Fibroblast of lung (primary cell): ENCODE data around the gene ACTMAP. TPM values are rescaled to one million over a fixed set of nuclear protein-coding genes. Genes with fewer than 3 reads are reported as not detected.
"Not testable (repeated sequence)": the region's sequence is repeated elsewhere in the genome, so short reads cannot be mapped to it uniquely, and the experiment has no call there.

ENCODE experiments used
- DNase-seq, 2 donors: peaks; one replicate each; pipeline versions ENCODE4 v3.0.0 to v3.0.0-alpha.2; 2010; ENCODE audit warnings: low read depth in 2 of 2
- H2AFZ ChIP-seq: 2 replicates; pipeline ENCODE4 v1.5.1; 2012; ENCODE audit warnings: low read length, control low read depth, inconsistent platforms
- H3K27ac ChIP-seq: 2 replicates; pipeline ENCODE4 v1.5.1; 2011; ENCODE audit warnings: low read length, control low read depth; ENCODE audit not compliant: insufficient read depth
- H3K27me3 ChIP-seq: 2 replicates; pipeline ENCODE4 v1.5.1; 2011; ENCODE audit warnings: mild to moderate bottlenecking, low read length; ENCODE audit not compliant: control insufficient read depth, insufficient read depth
- H3K36me3 ChIP-seq: 2 replicates; pipeline ENCODE4 v1.5.1; 2011; ENCODE audit warnings: low read length; ENCODE audit not compliant: control insufficient read depth, insufficient read depth
- H3K4me1 ChIP-seq: 2 replicates; pipeline ENCODE4 v1.5.1; 2011; ENCODE audit warnings: low read length; ENCODE audit not compliant: control insufficient read depth, insufficient read depth; ENCODE audit errors: extremely low read depth
- H3K4me2 ChIP-seq: 2 replicates; pipeline ENCODE4 v1.5.1; 2011; ENCODE audit warnings: low read length, control low read depth; ENCODE audit not compliant: insufficient read depth; ENCODE audit errors: extremely low read depth
- H3K4me3 ChIP-seq, 4 experiments: fragments of 200-600 bp in 1 of 4; sonication (generic) in 1 of 4; replicated peaks in 1 of 4; 2 replicates each; pipeline ENCODE4 v1.5.1; 2011 to 2016; ENCODE audit warnings: low read length in 4 of 4, low read depth in 3 of 4, mild to moderate bottlenecking in 3 of 4, control low read depth in 2 of 4, inconsistent platforms in 1 of 4, mixed read lengths in 1 of 4; ENCODE audit not compliant: insufficient read depth in 1 of 4; ENCODE audit errors: control extremely low read depth in 1 of 4
- H3K79me2 ChIP-seq: 2 replicates; pipeline ENCODE4 v1.5.1; 2012; ENCODE audit warnings: mild to moderate bottlenecking, low read length, inconsistent platforms; ENCODE audit not compliant: control insufficient read depth, insufficient read depth
- H3K9ac ChIP-seq: 2 replicates; pipeline ENCODE4 v1.5.1; 2011; ENCODE audit warnings: mild to moderate bottlenecking, low read length, control low read depth; ENCODE audit not compliant: insufficient read depth
- H3K9me3 ChIP-seq: 2 replicates; pipeline ENCODE4 v1.5.1; 2012; ENCODE audit warnings: low read depth, low read length; ENCODE audit not compliant: control insufficient read depth, insufficient read depth
- H4K20me1 ChIP-seq: 2 replicates; pipeline ENCODE4 v1.5.1; 2011; ENCODE audit warnings: low read length; ENCODE audit not compliant: control insufficient read depth, insufficient read depth; ENCODE audit errors: extremely low read depth
- CTCF ChIP-seq, 2 donors: IDR thresholded peaks in 1 of 2; conservative IDR thresholded peaks in 1 of 2; 1 replicate in 1 of 2; 2 replicates in 1 of 2; pipeline ENCODE4 v1.5.1; 2011 to 2012; ENCODE audit warnings: low read length in 2 of 2, control low read depth in 1 of 2, inconsistent platforms in 1 of 2, low read depth in 1 of 2, mild to moderate bottlenecking in 1 of 2
- EZH2 ChIP-seq: IDR thresholded peaks from 2 replicates; pipeline ENCODE4 v1.5.1; 2012; ENCODE audit warnings: low read length, control low read depth, mild to moderate bottlenecking; ENCODE audit errors: missing control alignments
- polyA plus RNA-seq, 2 donors: library from polyadenylated mRNA; depleted of rRNA in 1 of 2; stranded (reverse) in 1 of 2; unstranded in 1 of 2; fragments of >200 nt; gene quantifications; 2 replicates each; pipeline ENCODE4 v1.2.1, GENCODE V29; 2011 to 2012; ENCODE audit warnings: missing spikeins in 1 of 2
- total RNA-seq: library from RNA; depleted of rRNA; stranded (reverse); fragments of >200 nt; gene quantifications from 2 replicates; pipeline ENCODE4 v1.2.1, GENCODE V29; 2014

The ACTMAP gene
- total and polyA plus RNA-seq, 2 donors (not counting 1 experiment from before 2014, with no cell fraction given): 1.8 to 2.2 TPM

GRCh38 chr19:40733149-40733548, 17.1 kb downstream of the ACTMAP start:
- no peak overlapping the region for H3K4me2 ChIP-seq
- no peaks in the 10 kb centered on the region for H4K20me1 ChIP-seq
- no peaks in the 10 kb centered on the region for H3K27me3 ChIP-seq
- no peak overlapping the region for H3K9ac ChIP-seq
- H3K79me2 ChIP-seq: no peaks in the 10 kb centered on the region
- no peak overlapping the region for H3K4me3 ChIP-seq
- DNase-seq: no peak
- no peaks in the 10 kb centered on the region for H3K4me1 ChIP-seq
- H2AFZ ChIP-seq: no peak overlapping the region
- peaks cover 16% of the 10 kb centered on the region for H3K36me3 ChIP-seq
- no peak overlapping the region for H3K27ac ChIP-seq
- no peaks in the 10 kb centered on the region for H3K9me3 ChIP-seq
- TF ChIP-seq CTCF (conservative IDR thresholded peaks at IDR 0.05 in 1 of 2, IDR thresholded peaks at IDR 0.05 in 1 of 2; ENCODE audit: low read depth in 1 of 2, low read length in 2 of 2) (no peak), EZH2 (no peak)

DNA sequence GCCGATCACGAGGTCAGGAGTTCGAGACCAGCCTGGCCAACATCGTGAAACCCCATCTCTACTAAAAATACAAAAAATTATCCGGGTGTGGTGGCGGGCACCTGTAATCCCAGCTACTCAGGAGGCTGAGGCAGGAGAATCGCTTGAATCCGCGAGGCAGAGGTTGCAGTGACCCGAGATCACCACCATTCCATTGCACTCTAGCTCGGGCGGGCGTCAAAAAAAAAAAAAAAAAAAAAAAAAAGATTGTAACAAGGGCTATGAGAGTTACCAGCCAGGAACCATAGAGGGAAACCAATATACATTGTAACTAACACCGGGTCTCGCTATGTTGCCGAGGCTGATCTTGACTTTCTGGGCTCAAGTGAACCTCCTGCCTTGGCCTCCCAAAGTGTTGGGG, 18.0 kb downstream of the ACTMAP start:
- not testable (repeated sequence) for H3K27ac ChIP-seq, H2AFZ ChIP-seq, H4K20me1 ChIP-seq, DNase-seq, H3K79me2 ChIP-seq, H3K27me3 ChIP-seq, H3K4me1 ChIP-seq, H3K9ac ChIP-seq, H3K4me3 ChIP-seq, H3K4me2 ChIP-seq, H3K9me3 ChIP-seq
- peaks cover 18% of the 10 kb centered on the region for H3K36me3 ChIP-seq

- not testable (repeated sequence) for H3K4me2 ChIP-seq, H3K4me1 ChIP-seq, H3K27me3 ChIP-seq, H2AFZ ChIP-seq, H4K20me1 ChIP-seq, H3K9ac ChIP-seq, H3K4me3 ChIP-seq, H3K79me2 ChIP-seq, DNase-seq, H3K27ac ChIP-seq, H3K9me3 ChIP-seq
- peaks cover 17% of the 10 kb centered on the region for H3K36me3 ChIP-seq
Observed at GRCh38 chr19:40730065-40730464, 20.2 kb downstream of the ACTMAP start.

GRCh38 chr19:40726279-40726678, 24.0 kb downstream of the ACTMAP start:
- H2AFZ ChIP-seq: no peak overlapping the region
- peak in 1 of 2 donors; percentile 42 for DNase-seq
- no peaks in the 10 kb centered on the region for H4K20me1 ChIP-seq
- no peak for TF ChIP-seq EZH2
- no peak for TF ChIP-seq CTCF (conservative IDR thresholded peaks at IDR 0.05 in 1 of 2, IDR thresholded peaks at IDR 0.05 in 1 of 2; ENCODE audit: low read depth in 1 of 2, low read length in 2 of 2)
- no peak overlapping the region for H3K27ac ChIP-seq
- H3K79me2 ChIP-seq: peaks cover 16% of the 10 kb centered on the region
- H3K36me3 ChIP-seq: peaks cover 9% of the 10 kb centered on the region
- no peak overlapping the region for H3K4me3 ChIP-seq
- no peaks in the 10 kb centered on the region for H3K9me3 ChIP-seq
- no peak overlapping the region for H3K4me2 ChIP-seq
- no peaks in the 10 kb centered on the region for H3K27me3 ChIP-seq
- no peaks in the 10 kb centered on the region for H3K4me1 ChIP-seq
- H3K9ac ChIP-seq: no peak overlapping the region
